Amniotic epithelial cell (primary cell): ENCODE measurements around the gene CERS6.
A peak's percentile ranks its signal among the peaks of the same experiment; 100 is the strongest.

Experiments used
- DNase-seq: peaks from one replicate; pipeline ENCODE4 v3.0.0-alpha.2; 2010; ENCODE audit warnings: low read depth

Gene CERS6

DNA sequence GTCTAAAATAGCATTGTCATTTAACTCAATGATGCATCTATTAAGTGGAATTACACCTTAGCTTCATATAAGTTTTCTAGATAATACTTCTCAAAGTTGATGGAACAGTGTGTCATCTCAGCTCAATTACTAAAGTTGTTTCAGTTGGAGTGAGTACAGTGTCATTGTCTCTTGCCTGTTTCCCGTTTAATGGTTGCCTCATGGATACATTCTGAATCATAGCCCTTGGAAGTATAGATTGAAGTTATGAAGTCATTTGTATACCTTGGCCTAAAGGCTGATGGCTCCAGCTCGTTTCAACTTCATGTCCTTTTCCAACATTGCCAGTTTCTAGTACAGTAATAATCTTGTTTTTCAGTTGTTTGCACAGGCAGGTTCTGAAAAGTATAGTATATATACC is 215.9 kb downstream of the CERS6 start:
- no peak for DNase-seq

DNA sequence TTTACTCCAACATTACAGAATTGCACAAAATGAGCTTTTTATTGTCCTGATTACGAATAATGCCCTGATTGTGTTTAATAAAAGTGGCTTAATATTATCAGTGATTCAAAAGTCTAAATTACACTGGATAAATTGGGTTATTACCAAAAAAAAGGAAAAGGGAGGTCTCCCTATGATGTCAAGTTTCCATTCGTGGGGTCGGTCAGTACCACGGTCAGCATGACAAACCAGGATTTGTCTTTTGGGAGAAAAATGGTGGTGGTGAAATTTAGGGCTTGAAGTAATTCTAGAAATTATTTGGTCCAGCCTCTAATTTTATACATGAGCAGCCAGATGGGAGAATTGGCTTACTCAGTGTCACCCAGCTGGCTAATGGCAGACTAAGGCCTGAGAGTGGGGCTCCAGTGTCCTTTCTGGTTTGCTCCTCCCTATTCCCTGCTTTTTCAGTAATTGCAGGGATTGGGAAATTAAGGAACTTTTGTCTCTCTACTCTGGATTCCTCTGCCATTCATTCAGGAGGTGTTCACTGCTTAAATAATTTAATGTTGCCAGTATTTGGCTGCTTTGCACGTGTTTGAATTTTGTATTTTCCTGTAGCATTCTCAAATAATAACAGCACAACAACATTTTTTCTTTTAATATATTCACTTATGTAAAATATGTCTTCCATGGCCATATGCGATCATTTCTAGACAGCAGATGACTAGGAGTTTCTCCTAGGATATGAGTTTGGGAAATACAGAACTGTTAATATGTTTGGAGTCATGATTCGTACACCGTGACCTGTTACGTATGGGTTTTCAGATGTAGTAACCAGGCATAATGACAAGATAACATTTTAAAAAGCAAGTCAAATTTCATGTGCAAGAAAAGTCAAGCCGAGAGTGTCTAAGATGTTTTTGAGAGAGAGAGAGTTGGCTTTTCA is 217.5 kb downstream of the CERS6 start:
- peak; percentile 50 for DNase-seq

DNA sequence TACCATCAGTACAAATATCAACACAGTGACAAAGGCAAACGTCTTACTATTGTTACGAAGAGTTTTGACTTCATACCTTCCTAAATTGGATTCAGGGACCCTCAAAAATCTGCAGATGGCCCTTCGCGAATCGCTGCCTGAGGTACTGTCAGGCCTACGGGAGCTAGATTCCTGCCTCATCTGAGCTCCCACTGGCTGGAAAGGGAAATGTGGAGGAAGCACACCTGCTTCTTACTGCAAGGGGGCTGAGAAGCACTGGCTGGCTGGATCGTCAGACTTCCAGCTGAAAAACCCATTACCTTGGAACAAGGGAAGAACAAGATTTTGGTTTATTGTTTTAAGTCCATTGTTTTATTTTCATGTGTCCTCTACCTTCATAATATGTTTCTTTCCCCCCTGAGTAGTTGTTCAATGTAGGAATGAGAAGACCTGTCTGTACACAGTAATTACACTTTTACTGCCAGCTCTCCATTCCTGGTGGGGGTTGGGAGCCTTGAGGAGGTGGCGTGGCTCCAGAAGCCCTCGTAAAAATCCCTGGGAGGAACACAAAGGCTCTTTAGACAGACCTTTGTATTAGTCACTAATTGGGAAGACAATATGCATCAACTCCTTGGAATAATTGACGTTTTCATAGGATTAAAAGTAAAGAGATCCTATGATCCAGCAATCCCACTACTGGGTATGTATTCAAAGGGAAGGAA is 222.2 kb downstream of the CERS6 start:
- no peak for DNase-seq

DNA sequence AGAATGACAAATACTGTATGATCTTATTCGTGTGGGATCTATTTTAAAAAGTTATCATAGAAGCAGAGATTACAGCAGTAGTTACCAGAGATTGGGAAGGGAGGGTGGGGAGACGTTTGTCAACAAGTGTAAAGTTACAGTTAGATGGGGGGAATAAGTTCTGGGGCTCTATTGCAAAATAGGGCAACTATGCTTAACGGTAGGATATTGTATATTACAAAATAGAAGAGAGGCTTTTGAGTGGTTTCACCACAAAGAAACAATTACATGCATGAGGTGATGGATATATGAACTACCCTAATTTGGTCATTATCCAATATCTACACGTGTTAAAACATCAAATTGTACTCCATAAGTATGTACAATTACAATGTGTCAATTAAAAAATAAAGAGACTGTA is 223.0 kb downstream of the CERS6 start:
- DNase-seq: no peak

DNA sequence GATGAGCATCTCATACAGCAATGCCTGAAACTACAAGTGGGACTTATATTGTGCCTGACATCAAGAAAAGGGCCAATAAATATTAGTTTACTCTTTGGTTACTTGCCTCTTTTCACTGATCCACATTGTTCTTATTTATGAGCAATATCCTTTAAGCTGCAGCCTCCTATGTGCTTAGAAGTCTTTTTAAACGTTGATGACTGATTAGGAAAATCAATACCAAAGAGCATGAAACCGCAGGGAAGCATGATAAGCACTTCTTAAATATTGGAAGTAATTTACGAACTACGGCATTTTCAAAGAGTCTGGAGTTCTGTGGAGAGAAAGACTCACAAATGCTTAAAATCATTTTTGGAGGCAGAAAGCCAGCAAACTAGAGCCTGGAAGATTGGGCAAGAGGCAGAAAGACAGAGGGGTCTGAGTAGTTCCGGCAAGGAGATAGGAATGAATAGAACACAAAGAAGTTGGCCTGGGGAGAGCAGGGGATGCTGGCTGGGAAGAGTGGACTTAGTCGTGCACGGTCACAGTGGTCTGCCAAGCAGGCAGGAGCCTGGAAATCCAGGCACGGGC is 223.8 kb downstream of the CERS6 start:
- no peak for DNase-seq

DNA sequence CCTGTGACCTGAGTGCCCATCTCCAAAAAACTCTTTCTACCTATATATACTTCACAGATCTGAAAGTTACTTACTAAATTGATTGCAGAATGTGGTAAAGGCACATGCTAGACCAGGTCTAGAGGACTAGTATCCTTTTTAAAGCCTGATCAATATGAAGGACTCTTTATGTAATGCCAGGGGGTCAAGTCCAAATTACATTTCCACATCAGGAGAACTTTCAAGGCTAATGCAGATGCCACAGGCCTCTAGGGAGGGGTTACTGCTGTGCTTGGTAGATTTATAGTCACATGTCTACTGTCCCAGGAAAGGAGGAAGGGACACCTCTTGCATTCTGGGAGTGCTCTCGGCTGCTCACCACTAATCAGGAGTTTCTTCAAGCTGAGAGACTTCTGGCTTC is 227.9 kb downstream of the CERS6 start:
- DNase-seq: no peak

DNA sequence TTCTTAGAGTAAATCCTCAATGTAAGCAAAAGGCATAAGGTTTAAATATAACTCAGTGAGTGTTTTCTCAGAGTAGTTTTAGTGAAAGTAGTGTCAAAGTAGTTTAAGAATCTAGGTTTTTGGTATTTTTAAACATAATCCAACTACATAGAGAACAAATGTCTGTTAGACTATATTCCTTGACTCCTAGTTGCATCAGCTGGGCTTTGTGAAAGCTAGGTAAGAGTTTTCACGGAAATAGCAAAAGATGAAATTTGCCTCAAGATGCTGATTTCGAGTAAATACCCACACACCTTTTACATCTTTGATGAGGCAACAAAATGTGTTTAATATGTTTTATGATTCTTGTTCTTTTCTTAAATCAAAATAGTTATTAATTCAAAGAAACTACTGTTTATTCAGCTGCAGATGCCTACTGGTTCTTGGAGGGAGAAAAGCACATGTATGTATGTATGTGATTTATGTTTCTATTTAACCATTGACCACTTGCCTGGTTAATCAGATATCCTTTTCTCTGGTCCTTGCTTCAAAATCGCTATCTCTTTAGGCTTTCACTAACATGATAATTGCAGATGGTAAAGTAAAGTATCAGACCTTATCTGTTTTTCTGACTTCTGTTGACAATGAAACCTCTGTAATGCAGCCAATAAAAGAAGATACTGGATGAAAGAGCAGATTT is 229.0 kb downstream of the CERS6 start:
- no peak for DNase-seq

DNA sequence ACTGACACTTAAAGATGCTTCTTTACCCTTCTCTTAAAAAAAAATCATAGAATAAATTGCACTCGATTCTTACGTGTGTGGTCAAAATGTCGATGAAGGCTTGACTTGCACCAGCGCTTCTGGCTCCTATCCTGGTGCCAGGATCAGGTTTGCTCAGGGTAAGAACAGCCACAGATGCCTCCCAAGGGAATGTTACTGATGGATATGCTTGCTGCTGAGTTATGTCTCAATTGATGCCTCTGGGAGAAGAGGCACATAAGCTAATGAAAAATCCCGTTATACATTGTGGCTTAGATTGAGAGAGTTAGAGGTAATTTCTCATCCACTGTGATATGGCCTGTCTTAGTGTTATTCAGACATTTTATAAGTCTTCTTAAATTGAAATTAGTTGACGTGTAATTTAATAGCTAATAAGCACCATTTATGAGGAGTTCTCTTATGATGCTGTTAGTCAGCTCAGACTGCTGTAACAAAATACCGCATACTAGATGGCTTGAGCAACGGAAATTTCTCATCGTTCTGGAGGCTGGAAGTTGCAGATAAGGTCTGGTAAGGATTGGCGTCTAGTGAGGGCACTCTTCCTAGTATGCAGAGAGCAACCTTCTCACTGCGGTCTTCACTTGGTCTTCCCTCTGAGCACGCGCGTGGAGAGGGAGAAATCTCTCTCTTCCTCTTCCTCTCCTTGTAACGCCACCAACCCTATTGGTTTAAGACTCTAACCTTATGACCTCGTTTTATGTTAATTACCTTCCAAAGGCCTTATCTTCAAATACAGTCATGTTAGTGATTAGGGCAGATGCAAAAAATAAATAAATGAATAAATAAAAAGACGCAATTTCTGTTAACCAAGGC is 229.8 kb downstream of the CERS6 start:
- DNase-seq: peak; percentile 99

DNA sequence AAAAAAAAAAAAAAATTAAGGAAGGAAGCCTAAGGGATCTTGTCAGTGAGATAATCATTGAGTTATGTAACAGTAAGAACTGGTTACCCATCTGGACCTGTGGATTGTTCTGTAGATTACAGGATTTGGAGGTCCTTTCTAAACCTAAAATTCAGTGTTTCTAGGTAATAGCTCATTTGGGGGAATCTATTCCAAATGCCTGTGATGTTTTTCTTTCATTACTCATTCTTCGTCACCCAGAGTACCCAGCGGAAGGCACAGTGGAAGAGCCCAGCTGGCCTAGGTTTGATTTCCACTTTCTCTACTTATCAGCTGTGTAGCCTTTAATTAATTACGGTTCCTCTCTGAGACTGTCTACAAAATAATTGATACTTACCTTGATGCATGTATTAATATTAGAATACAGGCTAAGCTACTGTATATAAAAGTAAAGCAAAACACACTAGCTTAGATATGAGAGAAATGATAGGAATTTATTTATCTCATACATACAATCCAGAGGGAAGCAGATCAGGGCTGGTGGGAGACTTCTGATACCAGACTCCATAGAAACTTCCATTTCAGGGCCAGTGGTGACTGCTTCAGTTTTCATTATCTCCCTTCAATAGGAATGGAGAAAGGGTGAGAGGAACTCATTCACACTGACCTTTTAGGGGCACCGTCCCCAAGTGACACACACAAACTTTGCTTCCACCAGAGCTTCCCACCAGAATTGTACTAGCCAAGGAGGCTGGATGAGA is 230.6 kb downstream of the CERS6 start:
- DNase-seq: peak; percentile 49

DNA sequence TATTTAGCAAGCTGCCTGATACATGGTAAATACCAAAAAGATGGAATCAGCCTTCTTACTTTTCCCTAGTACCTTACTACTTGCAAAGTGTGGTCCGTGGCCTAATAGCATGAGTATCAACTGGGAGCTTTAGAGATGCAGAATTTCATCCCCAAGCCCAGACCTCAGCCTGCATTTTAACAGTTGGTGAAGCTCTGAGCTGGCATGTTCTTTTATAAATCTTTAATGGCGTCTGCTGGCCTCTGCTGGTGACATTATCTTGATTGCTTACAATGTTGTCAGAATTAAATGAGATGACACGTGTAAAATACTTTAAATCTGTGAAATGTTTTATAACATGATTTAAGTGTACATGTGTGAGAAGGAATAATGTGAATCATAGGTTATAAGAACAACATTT is 231.2 kb downstream of the CERS6 start:
- peak; percentile 58 for DNase-seq

DNA sequence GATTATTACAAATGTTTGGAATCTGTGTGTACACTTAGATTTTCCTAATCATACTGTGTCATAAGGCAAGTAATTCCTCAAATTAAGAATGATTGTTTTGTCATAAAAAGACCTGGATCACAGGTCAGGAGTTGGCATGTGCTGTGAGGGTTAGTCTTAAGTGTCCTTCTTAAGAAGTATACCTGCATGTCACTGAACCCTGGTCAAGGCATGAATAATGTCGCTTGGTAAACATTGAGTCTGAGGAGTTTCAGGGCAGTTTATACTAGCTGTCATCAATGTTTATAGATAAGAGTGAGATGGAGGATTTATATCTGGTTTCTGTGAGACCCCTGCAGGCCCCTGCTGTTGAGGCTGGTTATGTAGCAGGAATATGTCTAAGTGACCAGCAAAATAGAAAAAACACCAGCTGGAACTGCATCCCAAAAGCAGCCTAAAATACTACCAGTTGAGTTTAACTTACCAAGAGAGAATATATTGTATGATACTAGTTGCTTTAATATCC is 234.4 kb downstream of the CERS6 start:
- no peak for DNase-seq

DNA sequence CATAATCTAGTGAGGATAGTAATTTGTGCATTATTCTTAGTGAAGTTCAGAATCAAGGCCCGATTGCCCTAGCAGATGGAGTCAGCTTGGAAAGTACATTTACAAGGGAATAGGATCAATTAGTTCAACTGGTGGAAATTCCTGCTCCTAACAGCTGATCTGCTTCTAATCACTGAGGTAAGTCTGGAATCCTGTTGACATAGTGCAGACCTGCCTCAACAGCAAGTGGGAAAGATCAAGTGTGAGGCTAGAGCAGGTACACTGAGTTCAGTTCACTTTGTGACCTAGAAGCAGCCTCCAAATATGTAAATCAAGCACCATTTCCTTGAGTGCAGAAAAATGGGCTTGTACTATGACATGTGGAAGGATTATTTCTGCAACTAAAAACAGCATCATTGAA is 235.1 kb downstream of the CERS6 start:
- DNase-seq: no peak

DNA sequence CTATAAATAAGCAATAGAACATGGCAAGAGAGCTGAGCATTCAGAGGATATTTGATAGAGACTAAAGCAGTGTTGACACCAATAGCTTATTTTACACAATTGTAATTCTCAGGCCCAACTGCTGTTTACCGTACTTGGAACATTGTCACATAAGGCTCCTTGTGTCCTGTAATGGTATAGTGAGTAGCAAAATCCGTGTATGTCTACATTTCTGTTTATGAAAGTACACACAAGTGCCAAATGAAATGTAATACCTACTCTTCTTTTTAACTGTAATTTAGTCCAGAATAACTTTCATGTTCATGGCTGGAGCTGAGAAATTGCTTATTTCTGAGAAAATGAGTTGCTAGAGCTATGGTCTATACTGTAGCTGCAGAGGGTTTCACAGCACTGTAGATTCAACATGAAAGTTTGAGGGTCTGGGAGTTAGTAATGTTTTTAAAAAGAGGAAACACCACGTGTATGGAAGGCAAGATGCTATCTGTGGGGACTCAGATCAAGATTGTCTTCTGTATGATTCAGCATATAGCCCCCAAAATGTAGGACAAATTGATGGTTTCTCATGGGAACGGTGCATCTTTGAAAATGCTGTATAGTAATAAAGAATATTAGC is 236.2 kb downstream of the CERS6 start:
- no peak for DNase-seq

DNA sequence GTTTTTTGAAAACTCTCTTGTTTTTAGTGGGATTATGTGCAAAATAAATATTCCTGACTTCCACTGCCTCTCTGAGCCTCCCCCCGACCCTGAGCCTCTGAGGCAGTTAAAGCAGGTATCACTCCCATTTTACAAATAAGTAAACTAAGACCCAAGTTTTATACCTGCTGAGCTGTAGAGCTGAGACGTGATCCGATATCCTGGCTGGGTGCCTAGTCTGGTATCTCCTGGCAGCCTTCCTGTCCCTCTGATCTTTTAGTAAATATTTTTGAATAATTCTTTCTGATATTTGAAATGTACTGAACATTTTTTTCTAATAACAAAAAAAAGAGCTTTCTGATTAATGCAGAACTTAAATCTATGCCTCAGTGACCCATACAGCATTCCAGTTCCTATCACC is 238.1 kb downstream of the CERS6 start:
- DNase-seq: no peak

DNA sequence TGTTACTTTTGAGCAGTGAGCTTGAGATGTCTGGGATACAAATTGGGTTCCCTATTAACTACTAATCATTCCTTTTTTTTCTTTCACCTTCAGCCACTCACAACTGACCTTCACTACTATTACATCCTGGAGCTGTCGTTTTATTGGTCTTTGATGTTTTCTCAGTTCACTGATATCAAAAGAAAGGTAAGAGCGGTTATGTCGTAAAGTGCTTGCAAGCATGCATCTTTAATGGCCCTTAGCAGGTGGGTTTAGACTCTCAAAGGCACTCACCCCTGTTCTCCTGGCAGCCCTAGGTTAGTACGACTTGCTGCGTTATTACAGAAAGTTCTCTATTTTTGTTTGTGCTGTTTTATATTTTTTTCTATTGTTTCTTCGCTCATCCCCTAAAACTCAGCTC is 238.8 kb downstream of the CERS6 start:
- DNase-seq: no peak

DNA sequence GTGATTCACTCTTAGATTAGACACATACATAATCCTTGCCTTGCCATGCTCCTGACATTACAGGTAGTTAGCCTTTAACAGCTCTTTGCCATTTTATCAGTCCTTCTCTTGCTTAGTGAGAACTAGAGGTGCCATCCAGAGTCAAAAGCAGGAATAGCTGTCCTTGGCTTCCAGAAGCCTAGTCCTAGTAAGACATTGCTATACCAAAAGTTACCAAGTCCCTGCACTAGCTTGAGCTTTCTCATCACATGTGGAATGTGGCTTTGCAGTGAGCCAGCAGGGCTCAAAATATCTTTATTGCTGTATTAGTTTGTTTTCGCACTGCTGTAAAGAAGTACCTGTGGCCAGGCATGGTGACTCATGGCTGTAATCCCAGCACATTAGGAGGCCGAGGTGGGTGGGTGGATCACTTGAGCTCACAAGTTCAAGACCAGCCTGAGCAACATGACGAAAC is 241.6 kb downstream of the CERS6 start:
- peak; percentile 72 for DNase-seq

DNA sequence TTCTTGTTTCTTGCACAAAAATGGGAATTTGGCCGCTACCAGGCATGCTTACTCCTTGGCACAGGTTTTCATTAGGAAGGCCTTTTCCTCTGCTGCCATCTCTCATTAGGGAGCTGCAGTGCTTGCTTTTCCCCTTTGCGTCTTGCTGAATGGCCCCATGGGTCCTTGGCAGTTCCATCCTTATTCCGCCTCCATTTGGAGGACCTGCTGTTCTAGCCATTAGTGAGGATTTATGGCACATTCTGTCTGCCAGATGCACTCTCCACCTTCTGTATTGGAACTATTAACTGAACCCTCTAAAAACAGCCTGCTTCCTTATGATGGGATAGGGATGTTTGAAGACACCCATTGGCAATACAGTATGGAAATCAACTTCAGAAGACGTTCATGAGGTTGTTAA is 242.9 kb downstream of the CERS6 start:
- DNase-seq: no peak

DNA sequence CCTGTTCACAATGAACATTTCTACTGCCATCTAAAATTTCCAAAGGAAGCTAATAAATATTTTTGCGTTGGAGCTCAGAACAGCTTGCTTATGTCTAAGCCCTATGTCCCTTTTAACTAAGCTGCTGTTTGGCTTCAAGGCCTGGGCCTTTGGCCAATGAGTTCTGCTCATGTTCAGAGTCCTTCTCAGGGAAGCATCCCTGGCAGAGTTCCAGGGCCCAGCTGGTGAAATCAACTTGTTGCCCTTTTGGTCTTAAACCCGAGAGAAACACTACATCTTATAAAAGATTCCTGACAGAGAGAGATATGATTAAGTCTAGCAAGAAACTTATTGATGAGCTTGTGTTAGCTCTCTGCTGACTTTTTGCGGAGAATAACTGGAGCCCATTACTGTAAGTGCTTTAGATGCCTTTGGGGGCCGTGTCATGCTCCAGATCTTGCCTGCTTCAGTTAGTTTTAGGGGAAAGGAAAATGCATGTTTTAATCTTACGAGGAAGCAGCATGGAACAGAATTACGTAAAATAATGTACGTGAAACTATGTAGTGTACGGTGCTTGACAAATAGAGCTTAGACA is 243.9 kb downstream of the CERS6 start:
- peak; percentile 74 for DNase-seq

DNA sequence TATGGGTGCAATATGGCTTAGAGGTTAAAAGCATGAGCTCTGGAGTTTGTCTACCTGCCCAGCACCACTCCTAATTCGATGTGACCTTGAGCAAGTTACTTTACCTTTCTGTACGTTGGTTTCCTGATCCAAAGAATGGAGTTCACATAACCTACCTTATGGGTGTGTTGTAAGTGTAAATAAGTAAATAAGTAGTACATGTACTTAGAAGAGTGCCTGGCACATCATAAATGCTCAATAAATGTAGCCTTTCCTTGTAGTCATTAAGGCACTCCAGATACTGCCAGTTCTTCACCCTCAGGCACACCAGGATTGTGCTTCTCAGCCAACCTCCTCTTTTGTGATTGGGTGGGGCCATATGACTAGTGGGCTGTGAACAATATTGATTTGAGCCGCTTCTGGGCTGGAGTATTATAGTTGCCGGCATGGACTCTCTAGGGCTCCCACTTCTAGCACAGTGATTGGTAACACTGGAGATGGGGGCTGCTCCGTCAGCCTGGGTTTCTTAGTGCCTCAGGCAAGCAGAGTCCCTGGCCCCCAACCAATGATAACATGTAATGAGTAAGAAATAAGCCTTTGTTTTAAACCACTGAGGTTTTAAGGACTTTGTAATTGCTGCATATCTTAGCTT is 244.7 kb downstream of the CERS6 start:
- DNase-seq: no peak
